ENCODE measurements around the gene JARID2.

The JARID2 gene

DNA sequence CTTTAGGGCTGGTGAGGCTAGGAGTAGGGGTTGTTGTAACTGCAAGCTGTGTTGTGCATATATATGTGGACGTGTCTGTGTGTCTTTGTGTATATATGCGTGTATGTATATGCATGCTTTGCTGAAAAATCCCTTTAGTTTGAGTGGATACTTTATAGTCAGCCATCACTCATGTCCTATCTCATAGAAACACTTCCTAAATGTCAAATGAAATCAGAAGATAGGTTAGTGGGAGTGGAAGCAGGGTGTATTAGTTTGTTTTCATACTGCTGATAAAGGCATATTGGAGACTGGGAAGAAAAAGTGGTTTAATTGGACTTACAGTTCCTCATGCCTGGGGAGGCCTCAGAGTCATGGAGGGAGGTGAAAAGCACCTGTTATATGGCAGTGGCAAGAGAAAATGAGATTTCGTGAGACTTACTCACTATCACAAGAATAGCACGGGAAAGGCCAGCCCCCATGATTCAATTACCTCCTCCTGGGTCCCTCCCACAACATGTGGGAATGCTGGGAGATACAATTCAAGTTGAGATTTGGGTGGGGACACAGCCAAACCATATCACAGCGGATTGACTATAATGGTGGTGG lies 131.1 kb downstream of the JARID2 start:
- no peak for DNase-seq (ENCODE audit: low spot score)

DNA sequence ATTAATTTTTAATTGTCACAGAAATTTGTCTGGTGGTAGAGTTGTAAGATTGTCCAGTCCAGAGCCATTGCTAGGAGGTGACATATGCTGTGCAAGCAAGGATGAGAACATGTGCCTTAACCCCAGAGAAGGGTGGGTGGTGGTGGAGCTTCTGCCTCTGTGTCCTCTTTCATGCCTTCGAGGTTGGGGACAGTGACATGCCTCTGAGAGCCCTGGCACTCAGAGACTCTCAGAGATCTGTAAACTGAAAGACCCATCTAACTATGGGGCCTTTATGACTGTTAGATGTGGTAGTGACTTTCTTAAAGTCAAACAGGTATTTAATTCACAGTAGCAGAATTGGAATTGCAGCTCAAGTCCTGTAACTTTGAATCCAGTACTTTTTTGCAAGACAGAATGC lies 132.4 kb downstream of the JARID2 start:
- DNase-seq (ENCODE audit: low spot score) = no peak

DNA sequence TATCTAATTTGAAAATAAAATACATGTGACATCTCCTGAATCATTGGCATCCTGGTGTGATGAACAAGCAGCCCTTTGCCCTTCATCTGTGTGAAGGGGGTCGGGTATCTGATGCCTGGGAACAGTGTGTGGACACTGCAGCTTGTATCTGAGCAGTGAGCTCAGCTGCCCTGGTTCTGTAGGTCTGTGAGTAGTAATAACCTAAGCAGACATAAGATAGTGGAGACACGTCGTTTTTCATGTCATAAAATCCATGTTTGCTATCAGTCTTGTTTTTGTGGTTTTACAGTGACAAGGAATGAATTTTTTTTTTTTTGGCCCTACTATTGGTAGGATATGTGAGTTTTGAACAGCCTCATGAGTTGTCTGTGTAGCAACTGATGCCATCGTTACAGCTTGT lies 133.0 kb downstream of the JARID2 start:
- no peak for DNase-seq (ENCODE audit: low spot score)

DNA sequence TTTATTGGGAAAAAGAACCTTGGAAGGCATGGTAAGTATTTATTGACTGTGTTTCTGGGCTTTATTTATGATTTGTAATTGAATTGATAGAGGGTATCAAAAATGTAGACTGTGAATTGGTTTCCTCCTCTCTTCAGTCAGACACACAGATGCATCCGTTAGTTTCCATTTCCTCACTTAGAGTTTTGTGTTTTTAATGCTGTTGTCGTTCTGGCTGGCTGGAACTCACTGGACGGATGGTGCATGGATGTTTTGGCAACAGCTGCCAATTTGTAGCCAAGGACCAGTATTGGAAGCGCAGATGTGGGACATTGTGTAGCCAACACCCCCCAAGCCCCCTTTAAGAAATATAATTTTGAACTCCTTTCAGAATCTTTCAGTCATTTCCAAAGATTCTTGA lies 134.5 kb downstream of the JARID2 start:
- DNase-seq (ENCODE audit: low spot score) = no peak

DNA sequence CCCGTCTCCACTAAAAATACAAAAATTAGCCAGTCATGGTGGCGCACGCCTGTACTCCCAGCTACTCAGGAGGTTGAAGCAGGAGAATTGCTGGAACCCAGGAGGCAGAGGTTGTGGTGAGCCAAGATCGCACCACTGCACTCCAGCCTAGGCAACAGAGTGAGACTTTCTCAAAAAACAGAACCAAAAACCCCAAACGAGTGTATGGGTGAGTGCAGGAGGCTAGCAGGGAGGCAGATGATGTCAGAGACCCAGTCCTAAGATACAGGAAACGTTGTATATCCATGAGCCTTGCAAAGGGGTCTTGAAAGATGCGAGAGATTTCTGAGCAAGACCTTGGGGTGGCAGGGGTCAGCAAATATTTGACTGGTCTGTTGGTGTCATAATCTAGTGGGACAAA lies 136.2 kb downstream of the JARID2 start:
- no peak for DNase-seq (ENCODE audit: low spot score)

DNA sequence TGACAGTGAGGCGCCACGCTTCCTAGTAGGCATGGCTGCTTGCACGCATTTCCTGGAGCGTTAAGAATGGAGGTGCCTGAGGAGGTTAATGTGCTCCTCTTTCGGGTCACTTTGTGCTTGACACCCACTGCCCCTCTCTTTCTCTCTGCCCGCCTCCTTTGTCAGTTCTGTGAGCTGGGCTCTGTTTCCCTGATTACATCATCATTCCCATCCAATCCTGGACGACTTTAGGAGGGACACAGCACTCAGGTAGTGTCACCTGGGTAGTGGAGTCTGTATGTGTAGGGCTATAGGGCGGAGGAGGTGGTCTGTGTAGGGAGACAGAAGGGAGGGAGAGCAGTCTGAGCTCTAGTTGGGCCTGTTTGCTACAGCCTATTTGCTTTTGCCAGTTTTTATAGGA lies 136.8 kb downstream of the JARID2 start:
- DNase-seq (ENCODE audit: low spot score) = no peak

DNA sequence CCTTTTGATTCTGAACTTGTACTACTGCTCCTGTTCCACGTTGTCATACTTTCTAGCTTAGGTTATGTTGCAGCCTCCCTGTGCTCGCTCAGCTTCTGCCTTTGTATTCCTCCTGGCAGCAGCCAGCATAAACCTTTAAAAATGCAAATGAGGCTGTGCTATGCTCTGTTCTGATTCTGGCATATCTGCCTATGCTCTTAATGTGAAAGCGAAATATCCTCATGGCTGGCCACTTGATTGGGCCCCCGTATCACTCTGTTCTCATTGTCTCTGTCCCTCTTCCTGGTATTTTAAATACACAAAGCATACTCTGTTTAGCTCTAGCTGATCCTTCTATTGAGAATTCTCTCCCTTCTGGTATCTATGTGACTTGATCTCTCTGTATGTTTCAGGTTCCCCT lies 139.0 kb downstream of the JARID2 start:
- no peak for DNase-seq (ENCODE audit: low spot score)

DNA sequence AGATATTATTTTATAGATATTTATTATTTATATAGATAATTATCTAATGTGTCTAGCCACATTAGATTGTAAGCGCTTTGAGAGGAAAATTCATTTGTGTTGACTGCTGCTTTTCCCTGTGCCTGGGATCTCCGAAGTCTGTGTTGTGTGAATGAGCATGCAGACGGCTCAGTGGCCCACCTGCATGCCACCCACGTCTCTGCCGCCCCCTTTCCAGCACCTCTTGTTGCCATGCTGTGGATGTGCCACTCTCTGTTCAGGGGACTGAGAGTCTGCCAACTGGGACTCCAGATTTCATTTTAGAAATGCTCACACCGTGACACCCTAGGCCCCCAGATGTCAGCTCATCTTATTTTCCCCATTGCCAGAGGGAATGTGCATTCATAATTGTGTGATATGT lies 139.7 kb downstream of the JARID2 start:
- DNase-seq (ENCODE audit: low spot score) = no peak

DNA sequence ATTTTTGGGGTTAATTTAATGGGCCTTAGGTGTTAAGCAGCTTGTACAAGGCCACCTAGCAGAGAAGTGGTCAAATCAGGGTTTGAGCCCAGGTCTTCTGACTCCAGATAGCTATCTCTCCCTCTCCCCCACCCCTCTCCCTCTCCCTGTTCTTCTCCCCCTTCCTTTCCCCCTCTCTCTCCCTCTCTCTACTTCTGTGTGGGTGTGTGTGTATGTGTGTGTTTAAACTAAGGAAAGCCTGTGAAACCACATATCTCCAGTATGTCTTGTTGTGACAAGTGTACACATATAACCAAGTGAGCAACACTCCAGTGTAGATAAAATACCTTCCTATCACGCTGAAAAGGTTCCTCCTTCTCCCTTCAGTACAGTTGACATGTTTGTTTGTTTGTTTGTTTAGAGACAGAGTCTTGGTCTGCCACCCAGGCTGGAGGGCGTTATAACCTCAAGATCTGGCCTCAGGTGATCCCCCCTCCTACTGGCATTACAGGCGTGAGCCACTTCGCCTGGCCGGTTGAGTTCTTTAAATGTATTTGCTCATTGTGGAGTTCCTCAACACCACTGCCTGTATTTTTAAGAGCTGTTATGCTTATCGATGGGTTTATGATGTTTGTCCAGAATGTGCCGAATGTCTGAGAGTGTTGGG lies 140.4 kb downstream of the JARID2 start:
- no peak for DNase-seq (ENCODE audit: low spot score)

DNA sequence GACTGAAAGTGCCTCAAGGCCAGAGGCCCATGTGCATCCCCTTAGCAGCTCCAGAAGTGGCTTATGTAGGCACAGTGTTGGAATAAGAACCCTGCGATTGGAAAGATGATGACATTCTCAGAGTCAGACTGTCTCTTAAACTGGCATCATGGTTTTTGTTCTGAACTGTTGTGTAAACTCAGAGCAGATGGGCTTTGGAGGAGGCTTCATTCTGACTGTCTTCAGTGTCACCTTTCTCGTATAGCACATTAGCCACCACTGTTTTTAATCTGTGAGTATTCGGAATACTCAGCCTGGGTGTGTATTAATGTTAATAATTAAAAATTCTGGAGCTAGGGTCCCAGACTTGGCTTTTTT lies 140.9 kb downstream of the JARID2 start:
- no peak for DNase-seq (ENCODE audit: low spot score)

DNA sequence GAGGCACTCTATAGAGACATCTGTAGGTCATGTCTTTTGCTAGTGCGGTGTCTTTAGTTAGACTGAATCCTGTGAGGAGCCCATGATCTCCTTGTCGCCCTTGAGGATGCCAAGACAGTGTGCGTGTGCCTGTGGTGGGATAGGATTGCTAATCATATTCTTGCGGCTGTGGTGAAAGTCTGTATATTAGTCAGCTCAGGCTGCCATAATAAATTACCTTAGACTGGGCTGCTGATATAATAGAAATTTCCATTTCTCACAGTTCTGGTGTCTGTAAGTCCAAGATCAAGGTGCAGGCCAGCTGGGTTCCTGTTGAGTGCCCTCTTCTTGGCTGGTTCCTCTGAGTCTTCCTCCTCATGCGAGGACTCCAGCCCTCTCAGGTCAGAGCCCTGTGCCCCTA lies 141.2 kb downstream of the JARID2 start:
- DNase-seq (ENCODE audit: low spot score) = peak; percentile 33

DNA sequence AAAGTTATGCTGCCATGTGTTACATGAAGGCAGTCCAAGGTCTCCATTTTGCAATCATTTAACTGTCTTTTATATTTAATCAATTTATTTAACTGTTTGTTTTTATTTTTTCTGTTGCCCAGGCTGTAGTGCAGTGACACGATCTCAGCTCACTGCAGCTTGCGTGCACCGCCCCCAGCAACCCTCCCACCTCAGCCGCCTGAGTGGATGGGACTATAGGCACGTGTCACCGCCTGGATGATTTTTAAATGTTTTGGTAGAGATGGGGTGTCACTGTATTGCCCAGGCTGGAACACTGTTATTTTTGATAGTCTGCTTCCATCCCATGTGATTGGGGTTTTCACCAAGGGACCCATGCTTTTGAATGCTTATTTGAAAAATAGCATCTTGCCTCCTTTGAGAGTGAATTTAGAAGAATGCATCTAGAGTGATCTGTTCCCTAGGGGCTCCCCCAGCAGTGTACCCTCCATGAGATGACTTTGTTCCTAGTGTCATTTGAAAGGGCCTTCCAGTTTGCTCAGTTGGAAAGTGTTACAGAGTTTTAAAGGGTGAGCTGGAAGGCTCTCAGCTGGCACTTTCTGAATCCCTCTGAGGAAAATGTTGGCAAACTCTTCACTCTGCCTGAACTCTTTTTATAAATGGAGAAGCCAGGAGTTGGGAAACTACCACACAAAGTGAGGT lies 143.4 kb downstream of the JARID2 start:
- peak; percentile 48 for DNase-seq (ENCODE audit: low spot score)

DNA sequence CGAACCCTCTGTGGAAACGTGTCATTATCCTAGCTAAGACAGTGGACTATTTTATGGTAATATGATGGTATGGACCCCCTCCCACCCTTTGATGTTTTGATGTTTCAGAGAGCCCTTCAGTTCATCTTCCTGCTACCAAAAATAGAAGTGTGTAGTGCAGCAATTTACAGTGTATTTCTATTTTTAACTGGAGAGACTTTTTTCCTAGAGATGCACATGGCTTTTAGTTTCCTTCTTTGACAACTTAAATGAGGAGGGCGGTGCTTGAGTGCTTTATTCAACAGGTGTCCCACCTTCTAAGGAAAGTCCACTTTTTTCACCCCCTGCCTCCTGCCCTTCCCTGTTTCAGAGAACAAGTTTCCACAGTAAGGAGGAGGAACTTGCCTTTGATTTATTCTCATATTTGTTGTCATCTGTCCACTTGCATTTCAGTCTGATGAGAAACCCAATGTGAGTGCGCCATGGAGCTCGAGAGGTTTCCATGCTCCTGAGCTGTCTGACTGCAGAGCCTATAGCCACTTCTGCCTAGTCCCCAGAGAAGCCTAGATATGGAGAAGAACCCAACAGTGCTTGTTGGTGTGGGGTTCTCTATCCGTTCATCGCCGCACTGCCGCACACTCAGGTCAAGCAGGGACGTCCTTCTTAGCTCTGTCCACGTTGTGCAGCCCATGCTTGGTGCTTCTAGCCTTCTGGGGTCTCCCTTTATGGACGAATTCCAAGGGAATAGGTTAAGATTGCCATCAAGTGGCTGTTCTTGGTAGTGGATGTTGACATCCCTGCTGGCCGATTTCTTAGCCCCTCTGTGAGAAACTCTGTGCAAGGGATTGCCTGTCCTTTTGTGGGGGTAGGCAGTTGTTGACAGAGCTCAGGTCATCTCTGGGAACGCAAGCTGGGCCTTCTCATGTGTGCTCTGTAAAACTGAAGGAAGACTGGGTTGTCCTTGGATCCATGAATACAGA lies 144.2 kb downstream of the JARID2 start:
- peak; percentile 53 for DNase-seq (ENCODE audit: low spot score)

DNA sequence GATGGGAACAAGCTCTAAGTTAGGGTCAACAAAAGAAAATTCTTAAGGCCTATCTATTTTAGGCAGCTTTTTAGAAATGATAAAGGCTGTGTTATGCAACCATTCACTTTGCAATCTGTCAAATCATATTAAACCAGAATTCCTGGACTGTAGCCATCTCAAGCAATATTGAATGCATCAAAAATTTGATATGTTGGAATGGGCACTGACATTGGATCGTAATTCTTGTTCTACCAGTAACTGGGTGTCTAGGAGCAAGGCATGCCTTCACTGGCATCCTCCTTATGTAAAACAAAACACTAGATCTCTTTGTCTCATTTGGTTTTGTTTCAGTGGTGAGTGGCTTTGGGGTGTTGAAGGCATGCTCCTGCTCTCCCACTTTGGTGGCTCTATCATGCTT lies 145.6 kb downstream of the JARID2 start:
- DNase-seq (ENCODE audit: low spot score) = no peak

DNA sequence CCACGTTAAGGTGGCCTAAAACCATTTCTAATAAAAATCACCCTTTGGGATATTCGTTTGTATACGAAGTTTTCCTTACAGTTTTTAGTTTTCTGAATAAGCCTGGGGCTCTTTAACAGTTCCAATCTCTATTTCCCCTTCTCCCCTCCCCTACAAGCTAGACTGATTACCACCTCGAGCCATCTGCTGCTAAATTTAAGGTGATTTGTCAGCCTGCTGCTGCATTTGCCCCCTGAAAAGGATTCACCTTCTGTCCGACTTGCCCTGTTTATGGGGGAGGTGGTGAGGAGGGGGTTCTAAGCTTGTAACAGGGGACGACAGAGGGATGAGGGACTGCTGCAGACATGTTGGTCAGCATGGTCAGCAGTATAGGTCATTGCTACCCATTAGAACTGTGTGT lies 146.3 kb downstream of the JARID2 start:
- no peak for DNase-seq (ENCODE audit: low spot score)

DNA sequence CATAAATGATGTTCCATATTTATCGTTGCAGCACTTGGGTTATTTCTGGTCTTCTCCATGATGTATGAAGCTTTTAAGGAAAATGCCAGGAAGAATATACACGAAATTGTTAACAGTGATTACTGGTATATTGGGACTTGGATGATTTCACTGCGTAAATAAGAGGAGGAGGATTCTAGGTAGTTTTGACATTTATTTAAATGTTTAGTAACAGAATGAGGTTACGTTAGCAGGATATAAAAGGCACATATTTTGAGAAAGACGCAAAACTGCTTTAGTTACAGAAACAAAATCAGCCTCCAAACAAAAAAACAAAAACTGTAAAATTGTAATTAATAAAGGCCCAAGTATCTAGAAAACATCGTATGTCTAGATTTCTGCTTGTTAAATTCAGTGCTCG lies 147.7 kb downstream of the JARID2 start:
- no peak for DNase-seq (ENCODE audit: low spot score)

DNA sequence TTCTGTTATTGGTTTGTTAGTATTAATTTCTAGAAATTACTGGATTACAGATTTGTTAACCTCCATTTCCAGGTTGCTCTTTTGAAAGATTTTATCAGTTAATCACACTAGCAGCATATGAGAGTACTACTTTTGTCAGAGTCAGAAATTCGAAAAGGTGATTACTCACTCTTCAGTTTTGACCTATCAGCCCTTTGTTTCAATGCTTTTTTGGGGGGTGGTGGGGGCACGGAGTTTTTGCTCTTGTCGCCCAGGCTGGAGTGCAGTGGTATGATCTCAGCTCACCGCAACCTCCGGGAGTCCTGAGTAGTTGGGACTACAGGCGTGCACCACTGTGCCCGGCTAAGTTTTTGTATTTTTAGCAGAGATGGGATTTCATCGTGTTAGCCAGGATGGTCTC lies 149.2 kb downstream of the JARID2 start:
- DNase-seq (ENCODE audit: low spot score) = no peak

DNA sequence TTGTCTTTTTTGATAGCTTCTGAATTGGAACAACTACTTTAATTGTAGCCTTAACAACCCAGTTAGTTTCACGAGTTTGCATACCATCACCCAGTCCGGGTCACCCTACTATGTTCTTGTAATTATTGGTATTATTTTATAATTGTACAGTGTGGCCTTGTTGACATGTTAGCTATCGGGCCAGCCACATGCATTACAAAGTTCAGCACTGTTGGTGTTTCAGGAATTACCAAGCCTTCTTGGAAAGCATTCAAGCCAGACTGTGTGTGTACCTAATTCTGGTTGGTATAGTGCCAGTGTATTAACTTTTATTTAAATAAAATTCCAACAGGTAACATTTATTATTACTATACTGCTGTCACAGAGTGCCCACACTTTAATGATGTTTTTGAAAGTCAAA lies 150.9 kb downstream of the JARID2 start:
- no peak for DNase-seq (ENCODE audit: low spot score)

DNA sequence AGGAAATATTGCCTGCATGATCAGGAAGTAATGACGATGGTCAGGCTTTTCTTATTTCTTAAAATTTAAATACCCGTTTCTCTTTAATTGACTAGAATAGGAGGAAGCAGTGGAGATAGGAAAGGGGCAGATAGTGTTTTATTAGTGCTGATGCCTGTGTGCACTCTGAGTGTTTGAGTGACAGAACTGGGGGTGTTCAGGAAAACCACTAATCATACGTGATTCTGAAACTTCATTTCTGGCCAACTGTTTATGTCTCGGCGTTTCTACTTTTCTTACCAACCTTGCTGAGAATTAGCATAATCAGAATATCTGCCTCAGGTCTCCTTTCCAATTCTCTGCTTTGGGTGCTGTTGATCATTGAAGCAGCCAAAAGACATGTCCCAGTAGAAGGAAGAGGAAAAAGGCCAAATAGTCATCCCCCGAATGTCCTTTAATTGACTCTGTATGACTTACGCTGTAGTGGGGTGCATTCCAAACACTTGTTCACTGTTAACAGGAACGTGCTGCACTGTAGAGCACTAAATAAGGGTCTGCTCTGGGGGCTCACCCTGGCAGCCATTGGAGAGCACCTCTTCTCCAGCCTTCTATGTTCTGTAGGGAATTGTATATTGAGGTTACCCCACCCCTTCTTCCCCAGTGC lies 152.9 kb downstream of the JARID2 start:
- DNase-seq (ENCODE audit: low spot score) = no peak

DNA sequence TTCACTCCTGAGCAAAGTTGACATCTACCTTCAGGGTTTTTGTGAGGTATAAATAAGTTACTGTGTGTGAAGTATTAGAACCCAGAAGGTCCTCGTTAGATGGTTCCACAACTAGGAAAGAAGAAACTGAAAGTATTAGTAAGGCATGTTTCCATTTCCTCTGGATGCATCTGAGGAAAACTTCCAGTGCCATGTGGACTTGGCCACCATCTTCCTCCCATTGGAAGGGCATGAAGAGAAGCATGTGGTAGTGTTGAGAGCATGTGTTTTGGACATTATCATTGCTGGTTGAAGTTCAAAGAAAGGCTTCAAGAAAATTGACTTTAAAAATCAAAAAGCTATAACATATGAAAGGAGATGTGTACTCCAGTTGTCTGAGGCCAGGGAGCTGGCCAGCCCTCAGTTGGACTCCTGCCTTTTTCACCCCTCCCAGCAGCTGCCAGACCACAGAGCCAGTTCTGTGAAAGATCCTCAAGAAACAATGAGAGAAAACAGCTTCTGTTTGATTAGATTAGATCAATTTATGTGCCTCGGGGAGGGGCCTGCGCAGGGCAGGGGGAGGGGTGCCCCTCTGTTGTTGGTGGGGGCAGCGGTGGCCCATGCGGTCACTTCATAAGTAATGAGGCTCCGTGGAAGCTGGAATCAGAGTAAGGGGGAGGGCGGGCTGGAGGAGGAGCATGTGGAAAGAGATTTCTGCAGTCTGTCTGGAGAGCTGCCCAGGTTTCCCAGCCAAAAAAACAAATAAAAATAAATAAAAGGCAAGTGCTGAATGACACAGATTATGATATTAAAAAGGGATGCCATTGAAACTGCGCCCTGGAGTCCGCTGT lies 154.0 kb downstream of the JARID2 start:
- DNase-seq (ENCODE audit: low spot score) = peak; percentile 78

DNA sequence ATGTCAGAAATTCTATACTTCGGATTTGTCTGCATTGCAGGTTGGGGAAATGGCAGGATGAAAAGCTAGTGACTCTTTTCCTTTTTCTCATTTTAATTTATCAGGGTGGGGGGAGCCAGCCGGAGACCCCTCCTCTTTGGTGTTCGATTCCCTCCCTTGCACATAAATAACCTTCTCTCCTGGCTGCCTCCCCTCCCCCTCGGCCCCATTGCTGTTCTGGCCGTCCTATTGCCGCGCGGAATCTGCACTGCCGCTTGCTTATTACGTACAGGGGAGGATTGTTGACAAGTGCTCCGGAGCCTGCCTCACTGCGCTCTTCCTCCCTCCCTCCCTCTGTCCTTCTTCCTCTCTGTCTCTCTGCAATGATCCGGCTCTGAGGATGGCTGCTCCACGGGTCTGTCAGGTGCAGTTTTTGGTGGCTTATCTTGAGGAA lies 154.7 kb downstream of the JARID2 start:
- DNase-seq (ENCODE audit: low spot score) = no peak
